HepG2 (cell line): ENCODE data around the gene TMIGD2. TPM values are rescaled to one million over a fixed set of nuclear protein-coding genes. Genes with fewer than 3 reads are reported as not detected.

Source experiments
- EP300 ChIP-seq, 3 experiments: sonication (generic) in 1 of 3; formaldehyde crosslinking in 1 of 3; IDR thresholded peaks; 2 replicates each; pipeline versions ENCODE4 v1.5.1 to v1.6.1; 2011 to 2020; ENCODE audit warnings: low read depth in 2 of 3, low read length in 2 of 3, borderline replicate concordance in 1 of 3, improper control_type of control experiment in 1 of 3, mild to moderate bottlenecking in 1 of 3, missing genetic modification reagents in 1 of 3, moderate library complexity in 1 of 3
- MBD4 ChIP-seq: IDR thresholded peaks from 2 replicates; pipeline ENCODE4 v1.6.1; 2012; ENCODE audit warnings: low read length, inconsistent platforms, borderline replicate concordance
- STAG1 ChIP-seq: sonication (generic); formaldehyde crosslinking; IDR thresholded peaks from 2 replicates; pipeline ENCODE4 v1.4.0; 2020; ENCODE audit warnings: missing genetic modification reagents
- ZBTB7A ChIP-seq: sonication (generic); formaldehyde crosslinking; IDR thresholded peaks from 2 replicates; pipeline ENCODE4 v1.8.0; 2022; ENCODE audit warnings: mild to moderate bottlenecking, missing genetic modification reagents
- ZFP37 ChIP-seq: sonication (generic); formaldehyde crosslinking; IDR thresholded peaks from 2 replicates; pipeline ENCODE4 v1.4.0; 2020; ENCODE audit warnings: missing genetic modification reagents, borderline replicate concordance
- ZNF414 ChIP-seq: sonication (generic); formaldehyde crosslinking; IDR thresholded peaks from 2 replicates; pipeline ENCODE4 v1.5.0; 2020; ENCODE audit warnings: missing genetic modification reagents
- polyA plus RNA-seq, 8 experiments: library from polyadenylated mRNA; depleted of rRNA in 3 of 8; stranded (reverse) in 7 of 8; unstranded in 1 of 8; fragments of >200 nt; fragmentation: Illumina TruSeq in 4 of 8; extraction: Trizol in 4 of 8; gene quantifications; 2 replicates each; pipeline versions ENCODE4 v1.2.1 to v1.2.3, GENCODE V29; 2011 to 2016; ENCODE audit warnings: low read depth in 4 of 8, missing spikeins in 1 of 8, mixed read lengths in 1 of 8; ENCODE audit not compliant: insufficient read depth in 1 of 8
- total RNA-seq, 5 experiments: library from RNA; depleted of rRNA; stranded (reverse); fragments of >200 nt; fragmentation: Illumina TruSeq; extraction: Trizol; gene quantifications; 2 replicates each; pipeline ENCODE4 v1.2.3, GENCODE V29; 2016; ENCODE audit warnings: low read depth in 1 of 5
- TF ChIP-seq, protein P1 (sequence below): sonication (generic); formaldehyde crosslinking; IDR thresholded peaks from 2 replicates; pipeline ENCODE4 v1.4.0; 2020; ENCODE audit warnings: mild to moderate bottlenecking, missing genetic modification reagents, borderline replicate concordance
- TF ChIP-seq, protein P2 (sequence below), 2 experiments: fragments of 450-650 bp in 1 of 2; sonication (generic) in 1 of 2; formaldehyde crosslinking in 1 of 2; IDR thresholded peaks; 2 replicates each; pipeline versions ENCODE4 v1.6.1 to v1.8.0; 2016 to 2022; ENCODE audit warnings: antibody characterized with exemption in 1 of 2, mild to moderate bottlenecking in 1 of 2, missing genetic modification reagents in 1 of 2
- TF ChIP-seq, protein P3 (sequence below): sonication (generic); formaldehyde crosslinking; IDR thresholded peaks from 2 replicates; pipeline ENCODE4 v1.5.0; 2020; ENCODE audit warnings: mild to moderate bottlenecking, missing genetic modification reagents, moderate library complexity

The TMIGD2 gene
- total and polyA plus RNA-seq, 2 of the 13 experiments (the other 11 are each of a cell fraction or from before 2014, with no cell fraction given): 0.11 to 1.0 TPM

DNA sequence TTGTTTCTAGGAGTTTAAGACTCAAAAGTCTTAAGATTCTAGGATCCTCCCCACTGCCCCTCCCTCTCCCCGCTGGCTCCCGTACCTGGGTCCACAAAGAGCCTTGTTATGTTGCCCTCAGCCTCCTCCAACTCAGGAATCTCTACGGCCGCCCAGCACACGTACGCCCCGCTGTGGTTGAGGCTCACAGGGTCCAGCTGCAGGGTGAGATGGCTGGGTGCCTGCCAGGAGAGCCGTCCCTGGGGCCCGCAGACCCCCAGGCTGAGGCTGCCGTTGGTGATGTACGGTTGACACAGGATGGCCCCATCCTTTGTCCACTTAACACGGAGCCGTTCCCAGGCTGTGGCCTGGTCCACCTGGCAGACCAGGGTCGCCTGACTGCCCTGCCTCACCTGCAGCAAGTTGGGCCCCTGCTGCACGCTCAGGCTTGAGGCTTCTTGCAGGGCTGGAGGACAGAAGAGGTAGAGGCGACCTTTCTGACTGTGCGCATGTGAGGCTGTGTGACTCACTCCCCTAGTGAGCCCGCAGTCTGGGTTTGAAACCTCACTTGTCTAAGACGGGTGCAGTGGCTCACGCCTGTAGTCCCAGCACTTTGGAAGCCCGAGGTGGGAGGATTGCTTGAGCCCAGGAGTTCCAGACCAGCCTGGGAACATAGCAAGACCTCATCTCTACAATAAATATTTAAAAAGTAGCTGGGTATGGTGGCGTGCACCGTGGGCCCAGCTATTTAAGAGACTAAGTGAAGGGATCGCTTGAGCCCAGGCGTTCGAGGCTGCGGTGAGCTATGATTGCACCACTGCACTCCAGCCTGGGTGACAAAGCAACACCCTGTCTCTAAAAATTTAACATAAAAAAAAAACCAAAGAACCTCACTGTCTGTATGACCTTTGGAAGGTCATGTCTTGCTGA lies 4.0 kb downstream of the TMIGD2 start (continued):
- TF ChIP-seq, protein P1, sequence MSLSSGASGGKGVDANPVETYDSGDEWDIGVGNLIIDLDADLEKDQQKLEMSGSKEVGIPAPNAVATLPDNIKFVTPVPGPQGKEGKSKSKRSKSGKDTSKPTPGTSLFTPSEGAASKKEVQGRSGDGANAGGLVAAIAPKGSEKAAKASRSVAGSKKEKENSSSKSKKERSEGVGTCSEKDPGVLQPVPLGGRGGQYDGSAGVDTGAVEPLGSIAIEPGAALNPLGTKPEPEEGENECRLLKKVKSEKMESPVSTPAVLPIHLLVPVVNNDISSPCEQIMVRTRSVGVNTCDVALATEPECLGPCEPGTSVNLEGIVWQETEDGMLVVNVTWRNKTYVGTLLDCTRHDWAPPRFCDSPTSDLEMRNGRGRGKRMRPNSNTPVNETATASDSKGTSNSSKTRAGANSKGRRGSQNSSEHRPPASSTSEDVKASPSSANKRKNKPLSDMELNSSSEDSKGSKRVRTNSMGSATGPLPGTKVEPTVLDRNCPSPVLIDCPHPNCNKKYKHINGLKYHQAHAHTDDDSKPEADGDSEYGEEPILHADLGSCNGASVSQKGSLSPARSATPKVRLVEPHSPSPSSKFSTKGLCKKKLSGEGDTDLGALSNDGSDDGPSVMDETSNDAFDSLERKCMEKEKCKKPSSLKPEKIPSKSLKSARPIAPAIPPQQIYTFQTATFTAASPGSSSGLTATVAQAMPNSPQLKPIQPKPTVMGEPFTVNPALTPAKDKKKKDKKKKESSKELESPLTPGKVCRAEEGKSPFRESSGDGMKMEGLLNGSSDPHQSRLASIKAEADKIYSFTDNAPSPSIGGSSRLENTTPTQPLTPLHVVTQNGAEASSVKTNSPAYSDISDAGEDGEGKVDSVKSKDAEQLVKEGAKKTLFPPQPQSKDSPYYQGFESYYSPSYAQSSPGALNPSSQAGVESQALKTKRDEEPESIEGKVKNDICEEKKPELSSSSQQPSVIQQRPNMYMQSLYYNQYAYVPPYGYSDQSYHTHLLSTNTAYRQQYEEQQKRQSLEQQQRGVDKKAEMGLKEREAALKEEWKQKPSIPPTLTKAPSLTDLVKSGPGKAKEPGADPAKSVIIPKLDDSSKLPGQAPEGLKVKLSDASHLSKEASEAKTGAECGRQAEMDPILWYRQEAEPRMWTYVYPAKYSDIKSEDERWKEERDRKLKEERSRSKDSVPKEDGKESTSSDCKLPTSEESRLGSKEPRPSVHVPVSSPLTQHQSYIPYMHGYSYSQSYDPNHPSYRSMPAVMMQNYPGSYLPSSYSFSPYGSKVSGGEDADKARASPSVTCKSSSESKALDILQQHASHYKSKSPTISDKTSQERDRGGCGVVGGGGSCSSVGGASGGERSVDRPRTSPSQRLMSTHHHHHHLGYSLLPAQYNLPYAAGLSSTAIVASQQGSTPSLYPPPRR (CRISPR knock-in tag): 0 out of 2 replicates have a peak, but pooled peaks have one; percentile 21
- TF ChIP-seq MBD4: no peak
- no peak for TF ChIP-seq ZFP37 (CRISPR knock-in tag)
- TF ChIP-seq, protein P2, sequence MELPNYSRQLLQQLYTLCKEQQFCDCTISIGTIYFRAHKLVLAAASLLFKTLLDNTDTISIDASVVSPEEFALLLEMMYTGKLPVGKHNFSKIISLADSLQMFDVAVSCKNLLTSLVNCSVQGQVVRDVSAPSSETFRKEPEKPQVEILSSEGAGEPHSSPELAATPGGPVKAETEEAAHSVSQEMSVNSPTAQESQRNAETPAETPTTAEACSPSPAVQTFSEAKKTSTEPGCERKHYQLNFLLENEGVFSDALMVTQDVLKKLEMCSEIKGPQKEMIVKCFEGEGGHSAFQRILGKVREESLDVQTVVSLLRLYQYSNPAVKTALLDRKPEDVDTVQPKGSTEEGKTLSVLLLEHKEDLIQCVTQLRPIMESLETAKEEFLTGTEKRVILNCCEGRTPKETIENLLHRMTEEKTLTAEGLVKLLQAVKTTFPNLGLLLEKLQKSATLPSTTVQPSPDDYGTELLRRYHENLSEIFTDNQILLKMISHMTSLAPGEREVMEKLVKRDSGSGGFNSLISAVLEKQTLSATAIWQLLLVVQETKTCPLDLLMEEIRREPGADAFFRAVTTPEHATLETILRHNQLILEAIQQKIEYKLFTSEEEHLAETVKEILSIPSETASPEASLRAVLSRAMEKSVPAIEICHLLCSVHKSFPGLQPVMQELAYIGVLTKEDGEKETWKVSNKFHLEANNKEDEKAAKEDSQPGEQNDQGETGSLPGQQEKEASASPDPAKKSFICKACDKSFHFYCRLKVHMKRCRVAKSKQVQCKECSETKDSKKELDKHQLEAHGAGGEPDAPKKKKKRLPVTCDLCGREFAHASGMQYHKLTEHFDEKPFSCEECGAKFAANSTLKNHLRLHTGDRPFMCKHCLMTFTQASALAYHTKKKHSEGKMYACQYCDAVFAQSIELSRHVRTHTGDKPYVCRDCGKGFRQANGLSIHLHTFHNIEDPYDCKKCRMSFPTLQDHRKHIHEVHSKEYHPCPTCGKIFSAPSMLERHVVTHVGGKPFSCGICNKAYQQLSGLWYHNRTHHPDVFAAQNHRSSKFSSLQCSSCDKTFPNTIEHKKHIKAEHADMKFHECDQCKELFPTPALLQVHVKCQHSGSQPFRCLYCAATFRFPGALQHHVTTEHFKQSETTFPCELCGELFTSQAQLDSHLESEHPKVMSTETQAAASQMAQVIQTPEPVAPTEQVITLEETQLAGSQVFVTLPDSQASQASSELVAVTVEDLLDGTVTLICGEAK (IDR thresholded peaks at IDR 0.05): no peak
- TF ChIP-seq, protein P2 (CRISPR knock-in tag; IDR thresholded peaks at IDR 0.05): 0 out of 2 replicates have a peak, but pooled peaks have one; percentile 21
- peak; percentile 63 for TF ChIP-seq STAG1
- TF ChIP-seq ZNF414 (CRISPR knock-in tag): 0 out of 2 replicates have a peak, but pooled peaks have one; percentile 36
- TF ChIP-seq, protein P3, sequence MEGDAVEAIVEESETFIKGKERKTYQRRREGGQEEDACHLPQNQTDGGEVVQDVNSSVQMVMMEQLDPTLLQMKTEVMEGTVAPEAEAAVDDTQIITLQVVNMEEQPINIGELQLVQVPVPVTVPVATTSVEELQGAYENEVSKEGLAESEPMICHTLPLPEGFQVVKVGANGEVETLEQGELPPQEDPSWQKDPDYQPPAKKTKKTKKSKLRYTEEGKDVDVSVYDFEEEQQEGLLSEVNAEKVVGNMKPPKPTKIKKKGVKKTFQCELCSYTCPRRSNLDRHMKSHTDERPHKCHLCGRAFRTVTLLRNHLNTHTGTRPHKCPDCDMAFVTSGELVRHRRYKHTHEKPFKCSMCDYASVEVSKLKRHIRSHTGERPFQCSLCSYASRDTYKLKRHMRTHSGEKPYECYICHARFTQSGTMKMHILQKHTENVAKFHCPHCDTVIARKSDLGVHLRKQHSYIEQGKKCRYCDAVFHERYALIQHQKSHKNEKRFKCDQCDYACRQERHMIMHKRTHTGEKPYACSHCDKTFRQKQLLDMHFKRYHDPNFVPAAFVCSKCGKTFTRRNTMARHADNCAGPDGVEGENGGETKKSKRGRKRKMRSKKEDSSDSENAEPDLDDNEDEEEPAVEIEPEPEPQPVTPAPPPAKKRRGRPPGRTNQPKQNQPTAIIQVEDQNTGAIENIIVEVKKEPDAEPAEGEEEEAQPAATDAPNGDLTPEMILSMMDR: peak; percentile 79
- TF ChIP-seq ZBTB7A (CRISPR knock-in tag): peak; percentile 36; the same call in 1 of the 2 replicates
- no peak for TF ChIP-seq EP300 (IDR thresholded peaks at IDR 0.05; ENCODE audit: low read depth in 2 of 2, low read length in 2 of 2)
- no peak for TF ChIP-seq EP300 (CRISPR knock-in tag; IDR thresholded peaks at IDR 0.05; ENCODE audit: borderline replicate concordance)
